HG03442 (cell line): ENCODE results near the gene TCEA2.

Source experiments
- ATAC-seq: cut with Tn5 transposase; IDR thresholded peaks from one replicate; pipeline ENCODE4 v1.9.1; 2021; ENCODE audit warnings: mild to moderate bottlenecking, moderate library complexity; ENCODE audit not compliant: unreplicated experiment

Gene TCEA2

DNA sequence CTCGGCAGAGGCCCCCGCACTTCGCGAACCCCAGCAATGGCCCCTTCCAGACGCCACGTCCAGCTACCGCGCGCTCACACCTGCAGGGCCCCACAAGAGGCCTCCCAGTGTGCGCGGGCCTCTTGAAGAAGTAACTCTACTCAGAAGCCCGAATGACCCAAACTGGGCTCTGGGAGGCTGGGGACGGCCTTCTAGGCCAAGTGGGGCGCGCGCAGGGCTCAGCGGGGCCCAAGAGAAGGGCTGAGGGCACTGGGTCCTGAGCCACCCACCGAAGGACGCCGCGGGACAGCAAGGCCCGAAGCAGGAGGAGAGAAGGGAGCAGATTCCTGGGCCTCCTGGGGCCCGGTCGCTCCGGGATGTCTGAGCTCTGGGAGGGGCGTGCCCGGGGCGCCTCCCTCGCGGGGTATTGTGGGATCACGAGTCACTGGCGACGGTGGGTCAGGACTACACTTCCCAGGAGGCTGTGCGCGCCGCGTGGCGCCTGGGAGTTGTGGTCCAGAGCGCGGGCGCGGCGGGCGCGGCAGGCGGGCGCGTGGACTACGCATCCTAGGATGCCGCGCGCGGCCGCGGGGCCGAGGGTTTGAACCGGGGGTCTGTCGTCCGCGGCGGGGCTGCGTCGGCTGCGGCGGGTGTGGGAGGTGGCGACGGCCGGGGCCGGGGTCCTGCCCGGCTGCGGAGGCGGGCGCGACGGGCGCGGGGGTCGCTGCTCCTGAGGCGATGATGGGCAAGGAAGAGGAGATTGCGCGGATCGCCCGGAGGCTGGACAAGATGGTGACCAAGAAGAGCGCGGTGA is at the start of gene TCEA2:
Gene TCEA2, plus strand, starts transcription at position 603 of the 793 bp plus-strand sequence. Its CDS starts 115 bp downstream, at position 718.
- peak; percentile 71 for ATAC-seq

DNA sequence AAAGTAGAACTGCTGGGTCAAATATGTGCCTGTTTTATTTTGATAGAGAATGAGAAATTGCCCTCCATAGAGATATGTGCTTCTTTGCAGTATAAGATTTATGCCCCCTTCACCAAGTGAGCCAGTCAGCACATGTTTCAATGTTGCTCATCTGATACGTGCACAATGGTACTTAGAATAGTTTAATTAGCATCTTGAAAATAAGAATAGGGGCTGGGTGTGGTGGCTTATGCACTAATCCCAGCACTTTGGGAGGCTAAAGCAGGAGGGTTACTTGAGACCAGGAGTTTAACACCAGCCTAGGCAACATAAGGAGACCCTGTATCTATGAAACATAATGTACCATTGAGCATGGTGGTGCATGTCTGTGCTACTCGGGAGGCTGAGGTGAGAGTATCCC is 47.4 kb upstream of the TCEA2 start:
- ATAC-seq, result no peak

DNA sequence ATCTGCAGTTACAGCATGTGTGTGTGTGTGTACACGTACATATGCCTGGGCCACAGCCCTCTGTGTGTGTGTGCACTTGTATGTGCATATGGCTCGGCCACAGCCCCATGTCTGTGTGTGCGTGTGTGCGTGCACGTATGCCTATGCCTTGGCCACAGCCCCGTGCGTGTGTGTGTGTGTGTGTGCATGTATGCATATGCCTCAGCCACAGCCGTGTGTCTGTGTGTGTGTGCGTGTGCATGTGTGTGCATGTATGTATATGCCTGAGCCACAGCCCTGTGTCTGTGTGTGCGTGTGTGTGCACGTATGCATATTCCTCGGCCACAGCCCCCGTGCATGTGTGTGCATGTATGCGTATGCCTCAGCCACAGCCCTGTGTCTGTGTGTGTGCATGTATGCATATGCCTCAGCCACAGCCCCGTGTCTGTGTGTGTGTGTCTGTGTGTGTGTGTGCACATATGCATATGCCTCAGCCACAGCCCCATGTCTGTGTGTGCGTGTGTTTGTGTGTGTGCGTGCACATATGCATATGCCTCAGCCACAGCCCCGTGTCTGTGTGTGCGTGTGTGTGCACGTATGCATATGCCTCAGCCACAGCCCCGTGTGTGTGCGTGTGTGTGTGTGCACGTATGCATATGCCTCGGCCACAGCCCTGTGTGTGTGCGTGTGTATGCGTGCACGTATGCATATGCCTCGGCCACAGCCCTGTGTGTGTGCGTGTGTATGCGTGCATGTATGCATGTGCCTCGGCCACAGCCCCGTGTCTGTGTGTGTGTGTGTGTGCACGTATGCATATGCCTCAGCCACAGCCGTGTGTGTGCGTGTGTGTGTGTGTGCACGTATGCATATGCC is 41.6 kb upstream of the TCEA2 start:
- ATAC-seq, result no peak

DNA sequence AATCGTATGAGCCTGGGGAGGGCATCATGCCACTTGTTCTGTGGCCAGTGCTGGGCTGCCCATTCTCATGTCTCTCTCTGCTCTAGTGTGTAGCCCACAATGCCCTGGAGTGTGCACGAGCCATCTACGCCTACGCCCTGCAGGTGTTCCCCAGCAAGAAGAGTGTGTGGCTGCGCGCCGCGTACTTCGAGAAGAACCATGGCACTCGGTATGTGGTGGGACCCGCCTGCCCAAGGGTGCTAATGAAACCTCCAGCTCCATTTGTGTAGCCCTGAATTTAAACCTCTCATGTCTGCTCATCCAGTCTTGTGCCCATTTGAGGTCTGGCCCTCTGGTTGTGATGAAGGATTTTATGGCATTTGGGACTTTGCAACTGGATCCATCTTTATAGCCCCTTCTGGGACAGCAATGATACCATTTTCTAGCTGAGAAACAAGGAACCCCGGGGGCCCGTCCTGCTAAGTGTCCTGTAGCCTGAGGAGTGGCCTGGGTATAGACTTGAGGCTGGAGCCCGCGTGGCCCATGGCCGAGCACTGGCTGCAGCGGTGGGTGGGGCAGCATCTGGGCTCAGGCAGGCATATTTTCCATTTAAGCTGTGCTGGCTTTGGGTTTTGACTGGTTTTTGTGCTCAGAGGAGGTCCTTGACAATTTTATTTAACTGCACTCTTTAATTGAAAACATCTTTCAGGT is 40.2 kb upstream of the TCEA2 start:
- no peak for ATAC-seq

DNA sequence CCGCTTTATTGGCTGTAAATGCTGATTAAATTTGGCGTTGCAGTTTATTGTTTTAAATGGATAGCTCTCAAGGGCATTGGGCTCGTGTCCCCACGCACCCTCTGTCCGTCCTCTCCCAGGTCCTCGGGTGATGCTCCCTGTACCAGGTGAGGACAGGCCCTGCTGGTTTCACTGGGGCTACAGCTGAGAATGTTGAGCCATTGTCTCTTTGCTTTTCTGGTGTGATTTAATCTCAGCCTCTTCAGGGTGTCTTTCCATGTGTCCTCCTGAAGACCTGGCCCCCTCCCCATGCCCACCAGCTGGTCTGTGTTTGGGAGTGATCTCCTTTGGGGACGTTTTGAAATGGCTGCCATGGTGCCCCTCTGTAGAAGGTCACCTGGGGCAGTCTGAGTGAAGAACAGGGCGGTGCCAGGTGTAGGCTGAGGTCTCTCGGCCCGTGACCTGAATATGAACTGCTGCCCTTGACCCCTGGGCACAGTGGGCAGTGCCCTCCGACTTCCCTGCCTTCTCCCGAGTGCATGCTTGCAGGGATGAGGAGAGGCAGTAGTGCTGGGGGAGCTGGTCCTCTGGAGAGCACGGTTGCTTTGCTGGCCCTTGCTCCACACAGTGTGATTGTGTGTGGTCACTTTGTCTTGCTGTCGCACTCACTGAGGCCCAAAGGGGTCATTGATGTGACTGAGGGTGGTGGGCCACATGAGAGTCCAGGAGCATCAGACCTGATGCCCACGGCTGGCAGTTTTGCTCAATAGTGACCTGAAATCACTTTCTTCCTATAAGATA is 39.4 kb upstream of the TCEA2 start:
- no peak for ATAC-seq

DNA sequence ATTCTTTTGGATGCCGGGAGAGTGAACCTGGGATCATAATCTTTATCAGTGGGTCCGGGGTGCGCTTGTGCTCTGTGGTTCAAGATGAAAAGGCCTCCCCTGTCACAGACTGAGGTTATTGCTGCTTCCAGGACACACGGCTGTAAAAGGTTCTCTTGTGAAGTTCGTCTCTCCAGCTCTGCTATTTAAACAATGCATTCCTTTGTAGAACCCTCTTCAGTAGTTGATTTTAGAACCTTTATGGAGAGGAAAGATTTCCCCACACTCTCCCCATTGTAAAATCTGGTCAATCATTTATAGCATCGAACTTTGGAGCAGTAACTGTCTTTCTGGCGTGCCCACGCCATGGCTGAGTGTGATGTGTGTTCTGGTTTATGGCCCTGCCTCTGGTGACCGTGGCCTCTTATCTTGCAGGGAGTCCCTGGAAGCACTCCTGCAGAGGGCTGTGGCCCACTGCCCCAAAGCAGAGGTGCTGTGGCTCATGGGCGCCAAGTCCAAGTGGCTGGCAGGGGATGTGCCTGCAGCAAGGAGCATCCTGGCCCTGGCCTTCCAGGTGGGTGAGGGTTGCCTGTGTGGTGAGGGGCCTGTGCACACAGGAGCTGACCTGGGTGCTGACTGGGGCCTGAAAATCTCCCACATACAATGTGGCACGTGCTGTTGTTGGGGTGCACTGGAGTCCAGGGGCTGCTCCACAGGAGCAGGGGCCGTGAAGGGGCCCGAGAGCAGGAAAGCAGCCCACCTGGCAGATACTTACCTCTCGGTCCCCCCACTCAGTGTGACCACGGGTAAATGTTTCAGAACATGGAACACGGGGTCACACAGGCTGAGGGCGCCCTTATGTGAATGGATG is 38.6 kb upstream of the TCEA2 start:
- ATAC-seq, result no peak

DNA sequence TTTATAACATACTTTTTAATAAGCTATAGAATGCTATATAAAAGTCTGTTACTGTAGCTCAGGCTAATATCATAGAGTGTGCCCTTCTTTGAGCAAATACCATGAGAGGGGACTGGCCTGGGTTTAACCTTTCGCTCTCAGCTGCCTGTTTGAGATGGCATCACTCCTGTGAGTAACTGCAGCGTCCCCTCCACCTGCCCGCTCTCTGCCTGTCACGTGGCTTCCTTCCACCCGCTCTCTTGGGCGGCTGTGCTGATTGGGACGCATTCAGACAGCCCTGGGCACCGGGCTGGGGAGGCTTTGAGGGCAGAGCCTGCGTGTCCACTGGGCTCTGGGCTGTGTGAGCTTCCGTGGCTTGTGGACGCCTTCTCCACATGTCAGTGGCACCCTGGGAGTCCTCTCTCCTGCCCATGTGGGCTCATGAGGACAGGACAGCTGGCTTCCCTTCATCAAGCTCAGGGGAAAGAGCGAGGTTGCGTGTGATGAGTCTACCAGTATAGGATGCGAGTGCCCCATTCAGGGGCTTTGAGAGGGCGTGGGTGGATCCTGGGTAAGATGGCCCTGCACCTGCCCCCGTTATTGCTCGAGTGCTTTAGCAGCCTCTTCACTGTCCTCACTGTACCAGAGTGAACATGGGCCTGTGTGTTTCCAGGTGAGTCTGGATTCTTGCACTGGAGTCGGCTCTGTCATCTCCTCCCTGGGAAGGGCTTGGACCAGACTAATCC is 37.7 kb upstream of the TCEA2 start:
- no peak for ATAC-seq

DNA sequence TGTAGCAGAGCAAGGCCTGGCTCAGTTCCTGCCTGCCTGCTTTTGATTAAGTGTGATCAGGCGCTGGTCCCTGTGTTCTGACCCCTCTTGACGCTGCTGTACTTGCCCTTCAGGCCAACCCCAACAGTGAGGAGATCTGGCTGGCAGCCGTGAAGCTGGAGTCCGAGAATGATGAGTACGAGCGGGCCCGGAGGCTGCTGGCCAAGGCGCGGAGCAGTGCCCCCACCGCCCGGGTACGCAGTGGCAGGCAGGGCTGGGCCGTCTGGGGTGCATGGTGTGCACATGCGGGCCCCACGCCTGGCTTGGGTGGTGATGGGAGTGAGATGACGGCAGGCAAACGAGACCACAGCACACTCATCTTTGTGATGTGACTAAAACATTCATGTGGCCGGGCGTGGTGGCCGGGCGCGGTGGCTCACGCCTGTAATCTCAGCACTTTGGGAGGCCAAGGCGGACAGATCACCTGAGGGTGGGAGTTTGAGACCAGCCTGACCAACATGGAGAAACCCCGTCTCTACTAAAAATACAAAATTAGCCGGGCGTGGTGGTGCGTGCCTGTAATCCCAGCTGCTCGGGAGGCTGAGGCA is 37.1 kb upstream of the TCEA2 start:
- ATAC-seq, result no peak

DNA sequence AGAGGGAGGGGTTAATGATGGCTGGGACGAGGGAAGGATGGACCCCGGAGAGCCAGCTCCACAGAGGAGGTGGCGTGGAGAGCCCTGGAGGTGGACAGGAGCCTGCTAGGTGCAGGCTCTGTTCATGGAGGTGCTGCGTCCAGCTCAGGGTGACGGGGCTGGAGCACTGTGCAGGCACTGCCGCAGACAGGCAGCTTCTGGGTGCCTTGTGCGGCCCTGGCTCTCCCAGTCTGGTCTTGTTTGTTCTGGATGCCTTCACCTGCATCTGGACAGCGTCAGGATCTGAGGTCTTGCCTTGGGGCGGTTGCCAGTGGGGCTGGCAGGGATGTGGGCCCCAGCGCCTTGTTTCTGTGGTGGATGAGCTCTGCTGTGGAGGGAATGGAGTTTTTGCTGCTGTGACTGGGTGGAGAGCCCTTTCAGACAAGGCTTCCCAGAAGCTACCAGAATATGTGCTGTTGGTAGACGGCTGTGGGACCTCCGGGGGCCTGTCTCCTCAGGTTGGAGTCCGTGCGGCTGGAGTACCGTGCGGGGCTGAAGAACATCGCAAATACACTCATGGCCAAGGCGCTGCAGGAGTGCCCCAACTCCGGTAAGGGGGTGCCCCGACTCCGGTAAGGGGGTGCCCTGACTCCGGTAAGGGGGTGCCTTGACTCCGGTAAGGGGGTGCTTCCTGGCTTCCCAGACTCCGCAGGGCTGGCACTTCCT is 34.9 kb upstream of the TCEA2 start:
- ATAC-seq, result no peak

DNA sequence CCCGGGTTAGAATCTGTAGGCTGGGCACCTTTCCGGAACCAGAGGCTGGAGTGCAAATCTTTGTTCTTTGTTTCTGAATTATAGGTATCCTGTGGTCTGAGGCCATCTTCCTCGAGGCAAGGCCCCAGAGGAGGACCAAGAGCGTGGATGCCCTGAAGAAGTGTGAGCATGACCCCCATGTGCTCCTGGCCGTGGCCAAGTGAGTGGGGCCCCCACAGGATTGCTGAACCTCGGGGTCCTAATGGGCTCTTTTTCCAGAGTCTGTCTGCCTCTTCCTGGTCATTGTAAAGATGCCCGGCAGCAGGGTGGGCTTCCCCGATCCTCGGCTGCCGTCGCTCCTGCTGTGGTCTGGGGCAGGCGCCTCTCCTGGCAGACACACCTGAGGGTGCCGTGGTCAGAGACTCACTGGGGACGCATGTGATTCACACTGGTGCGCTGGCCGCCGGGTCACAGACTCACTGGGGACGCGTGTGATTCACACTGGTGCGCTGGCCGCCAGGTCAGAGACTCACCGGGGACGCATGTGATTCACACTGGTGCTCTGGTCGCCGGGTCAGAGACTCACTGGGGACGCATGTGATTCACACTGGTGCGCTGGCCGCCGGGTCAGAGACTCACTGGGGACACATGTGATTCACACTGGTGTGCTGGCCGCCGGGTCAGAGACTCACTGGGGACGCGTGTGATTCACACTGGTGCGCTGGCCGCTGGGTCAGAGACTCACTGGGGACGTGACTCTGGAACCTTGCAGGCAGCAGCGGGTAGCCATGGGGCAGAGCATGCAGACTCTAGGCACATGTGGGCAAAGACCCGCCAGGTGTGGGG is 33.5 kb upstream of the TCEA2 start:
- ATAC-seq, result no peak

DNA sequence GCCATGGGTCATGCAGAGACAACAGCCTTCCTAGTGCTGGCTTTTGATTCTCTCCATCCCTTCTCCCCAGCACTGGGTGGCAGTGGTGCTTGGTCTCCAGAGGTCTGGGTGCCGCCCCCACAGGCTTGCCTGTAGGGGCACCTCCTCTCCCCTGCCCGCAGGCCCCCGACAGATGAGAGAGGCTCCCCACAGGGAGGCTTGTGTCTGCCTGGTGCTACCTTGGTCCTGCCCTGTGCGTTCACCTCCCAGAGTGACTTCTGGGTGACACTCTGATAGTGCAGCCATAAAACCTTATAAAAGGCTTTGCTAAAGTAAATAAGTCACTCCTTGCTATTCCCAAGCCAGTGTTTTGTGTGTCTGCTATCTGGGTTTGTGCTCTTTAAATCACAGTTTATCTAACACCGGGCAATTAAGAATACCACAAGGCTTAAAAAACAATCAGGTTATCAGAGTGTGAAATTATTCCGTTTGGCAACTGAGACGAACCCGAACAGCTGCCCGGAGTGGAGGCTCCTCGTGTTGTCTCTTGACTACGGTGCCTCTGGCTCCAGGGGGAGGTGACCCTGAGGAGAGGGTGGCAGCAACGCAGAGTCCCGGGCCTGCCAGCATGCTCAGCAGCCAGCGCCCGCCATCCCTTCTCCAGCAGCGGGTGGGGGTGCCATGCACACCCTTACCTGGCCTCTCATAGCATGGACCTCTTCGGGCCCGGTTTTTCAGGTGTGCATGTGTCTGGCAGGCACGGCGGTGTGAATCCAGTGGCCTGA is 32.4 kb upstream of the TCEA2 start:
- no peak for ATAC-seq

DNA sequence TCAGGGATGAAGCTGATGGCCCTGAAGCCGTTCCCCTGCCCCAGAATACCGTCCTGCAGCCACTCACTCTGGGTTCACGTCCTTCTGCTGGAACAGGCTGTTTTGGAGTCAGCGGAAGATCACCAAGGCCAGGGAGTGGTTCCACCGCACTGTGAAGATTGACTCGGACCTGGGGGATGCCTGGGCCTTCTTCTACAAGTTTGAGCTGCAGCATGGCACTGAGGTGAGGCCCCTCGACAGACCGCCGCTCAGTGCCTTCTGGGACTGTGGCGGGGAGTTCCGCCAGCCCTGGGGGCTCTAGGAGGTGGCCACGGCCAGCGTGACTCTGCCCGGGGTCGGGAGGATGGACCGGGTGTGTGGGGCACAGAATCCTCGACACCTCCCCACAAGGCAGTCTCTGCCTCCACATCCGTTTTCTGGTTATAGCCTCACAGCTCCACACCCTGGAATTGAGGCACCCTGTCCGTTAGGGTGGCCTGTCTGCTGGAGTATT is 31.1 kb upstream of the TCEA2 start:
- ATAC-seq, result no peak

DNA sequence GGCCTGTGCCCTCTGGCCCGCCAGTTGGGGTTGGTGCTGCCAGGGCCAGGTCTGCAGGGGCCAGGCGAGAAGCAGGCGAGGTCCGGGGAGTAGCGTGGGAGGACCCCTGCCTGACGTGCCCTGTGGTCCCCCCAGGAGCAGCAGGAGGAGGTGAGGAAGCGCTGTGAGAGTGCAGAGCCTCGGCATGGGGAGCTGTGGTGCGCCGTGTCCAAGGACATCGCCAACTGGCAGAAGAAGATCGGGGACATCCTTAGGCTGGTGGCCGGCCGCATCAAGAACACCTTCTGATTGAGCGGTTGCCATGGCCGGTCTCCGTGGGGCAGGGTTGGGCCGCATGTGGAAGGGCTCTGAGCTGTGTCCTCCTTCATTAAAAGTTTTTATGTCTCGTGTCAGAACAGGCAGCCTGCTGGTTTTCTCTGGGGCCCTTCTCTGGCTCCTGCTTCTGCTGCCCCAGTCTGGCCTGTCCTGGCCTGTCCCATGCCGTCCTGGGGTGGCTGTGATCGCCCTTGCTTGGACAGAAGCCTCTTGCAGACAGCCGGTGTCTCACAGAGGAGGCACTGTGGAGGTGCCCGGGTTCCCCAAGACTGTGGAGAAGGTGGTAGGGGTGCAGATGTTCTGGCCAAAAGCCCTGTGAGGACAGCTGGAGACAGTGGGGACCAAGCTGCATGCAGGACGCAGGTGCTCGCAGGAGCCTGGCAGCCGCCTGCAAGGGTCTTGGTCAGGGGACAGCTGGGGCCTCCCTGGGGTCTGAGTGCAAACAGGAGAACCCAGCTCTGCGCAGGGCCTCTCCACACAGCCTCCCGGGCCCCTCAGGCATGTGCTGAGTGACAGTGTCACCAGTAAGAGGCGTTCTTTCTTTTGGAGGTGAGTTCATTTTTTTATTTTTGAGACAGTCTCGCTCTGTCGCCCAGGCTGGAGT is 30.0 kb upstream of the TCEA2 start:
- no peak for ATAC-seq

DNA sequence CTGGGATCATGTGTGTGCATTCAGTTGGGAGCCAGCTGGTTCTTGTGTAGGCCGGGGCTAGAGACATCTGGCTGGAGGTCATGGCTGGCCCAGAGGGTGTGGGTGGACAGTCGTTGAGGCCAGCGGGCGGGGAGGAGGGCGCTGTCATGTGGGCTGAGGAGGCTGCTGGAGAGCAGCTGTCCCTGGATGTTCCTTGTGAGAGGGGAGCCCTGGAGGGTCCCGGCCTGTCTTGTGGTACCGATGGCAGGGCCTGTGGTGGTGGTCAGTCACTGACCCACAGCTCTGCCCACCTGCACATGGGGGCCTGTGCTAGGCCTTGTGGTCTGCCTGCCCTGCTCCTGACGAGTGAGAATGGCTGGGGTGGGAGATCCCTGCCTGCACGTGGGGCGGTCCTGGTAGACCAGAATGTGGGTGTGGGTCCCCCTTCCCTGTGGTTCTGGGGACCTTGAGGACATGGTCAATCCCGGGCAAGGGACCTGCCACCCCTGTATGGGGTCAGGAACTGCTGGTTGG is 29.0 kb upstream of the TCEA2 start:
- ATAC-seq, result no peak
